Measurements from ENCODE around the gene PCDHGA1.
"Not testable (repeated sequence)": the region's sequence is repeated elsewhere in the genome, so short reads cannot be mapped to it uniquely, and the experiment has no call there.

PCDHGA1 gene

GRCh38 chr5:141383345-141383744 is 53.0 kb downstream of the PCDHGA1 start:
- DNase-seq: no peak

- no peak for DNase-seq
These were observed 54.4 kb downstream of the PCDHGA1 start for GRCh38 chr5:141384471-141385267.

GRCh38 chr5:141387557-141388311 is 57.4 kb downstream of the PCDHGA1 start, which contains the start of gene PCDHGB4:
TSS of gene PCDHGB4 (plus strand) at chr5:141387698. CDS start at chr5:141387885, 187 bp downstream.
- DNase-seq: not testable (repeated sequence)

GRCh38 chr5:141388661-141389060 is 58.3 kb downstream of the PCDHGA1 start:
- DNase-seq: no peak

- DNase-seq: no peak
These were observed 59.1 kb downstream of the PCDHGA1 start for GRCh38 chr5:141389153-141390042.

- DNase-seq: no peak
These were observed 62.3 kb downstream of the PCDHGA1 start, which contains the start of gene PCDHGA8 for GRCh38 chr5:141392429-141393198. TSS of gene PCDHGA8 (plus strand) at chr5:141392633. CDS start at chr5:141392814, 181 bp downstream.

- DNase-seq: no peak
These were observed 63.0 kb downstream of the PCDHGA1 start for GRCh38 chr5:141393267-141393666.

GRCh38 chr5:141394401-141395187 is 64.3 kb downstream of the PCDHGA1 start:
- DNase-seq: not testable (repeated sequence)

- not testable (repeated sequence) for DNase-seq
These were observed 67.6 kb downstream of the PCDHGA1 start, which contains the start of gene PCDHGB5 for GRCh38 chr5:141397756-141398551. TSS of gene PCDHGB5 (plus strand) at chr5:141397947. CDS start at chr5:141398128, 181 bp downstream.

- no peak for DNase-seq
These were observed 68.3 kb downstream of the PCDHGA1 start for GRCh38 chr5:141398608-141399007.

GRCh38 chr5:141399555-141400258 is 69.4 kb downstream of the PCDHGA1 start:
- no peak for DNase-seq

GRCh38 chr5:141402553-141403243 is 72.4 kb downstream of the PCDHGA1 start, which contains the start of gene PCDHGA9:
TSS of gene PCDHGA9 (plus strand) at chr5:141402778. CDS start at chr5:141402953, 175 bp downstream.
- DNase-seq: no peak

- DNase-seq: no peak
These were observed 73.1 kb downstream of the PCDHGA1 start for GRCh38 chr5:141403387-141403786.

GRCh38 chr5:141407790-141408505 is 77.6 kb downstream of the PCDHGA1 start, which contains the start of gene PCDHGB6:
TSS of gene PCDHGB6 (plus strand) at chr5:141408021. CDS start at chr5:141408203, 182 bp downstream.
- DNase-seq: not testable (repeated sequence)

GRCh38 chr5:141409598-141410306 is 79.4 kb downstream of the PCDHGA1 start:
- DNase-seq: no peak

GRCh38 chr5:141411575-141411974 is 81.3 kb downstream of the PCDHGA1 start:
- no peak for DNase-seq

All from NCI-H1417 treated with DMSO at 0.1 percent for 48 hours (cell line).